ENCODE results near the gene KLHL10.
A peak's percentile ranks its signal among the peaks of the same experiment; 100 is the strongest.
"Not testable (repeated sequence)": the region's sequence is repeated elsewhere in the genome, so short reads cannot be mapped to it uniquely, and the experiment has no call there.

Gene KLHL10

DNA sequence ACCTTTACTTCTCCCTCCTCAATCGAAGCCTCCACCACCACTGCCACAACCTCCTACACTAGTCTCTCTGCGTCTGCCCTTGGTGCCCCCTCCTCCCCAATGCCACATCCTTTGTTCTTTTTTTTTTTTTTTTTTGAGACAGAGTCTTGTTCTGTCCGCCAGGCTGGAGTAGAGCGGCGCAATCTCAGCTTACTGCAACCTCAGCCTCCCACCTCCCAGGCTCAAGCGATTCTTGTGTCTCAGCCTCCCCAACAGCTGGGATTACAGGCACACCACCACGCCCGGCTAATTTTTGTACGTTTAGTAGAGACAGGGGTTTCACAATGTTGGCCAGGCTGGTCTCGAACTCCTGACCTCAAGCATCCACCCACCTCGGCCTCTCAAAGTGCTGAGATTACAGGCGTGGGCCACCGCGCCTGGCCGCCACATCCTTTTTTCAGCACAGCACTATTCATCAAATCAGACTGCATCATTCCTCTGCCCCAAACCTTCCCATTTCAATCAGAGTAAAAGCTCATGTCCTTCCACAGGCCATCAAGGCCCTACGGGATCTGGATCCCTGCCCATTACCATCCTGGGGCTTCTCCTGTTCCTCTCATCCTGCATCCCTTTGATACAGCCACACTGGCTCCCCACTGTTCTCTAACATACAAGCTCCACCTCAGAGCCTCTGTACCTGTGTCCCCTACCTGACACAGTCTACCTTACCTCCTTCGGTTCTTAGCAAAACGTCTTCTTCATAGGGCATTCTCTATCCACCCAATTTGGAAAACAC lies 25.6 kb downstream of the KLHL10 start:
- no peak for DNase-seq

DNA sequence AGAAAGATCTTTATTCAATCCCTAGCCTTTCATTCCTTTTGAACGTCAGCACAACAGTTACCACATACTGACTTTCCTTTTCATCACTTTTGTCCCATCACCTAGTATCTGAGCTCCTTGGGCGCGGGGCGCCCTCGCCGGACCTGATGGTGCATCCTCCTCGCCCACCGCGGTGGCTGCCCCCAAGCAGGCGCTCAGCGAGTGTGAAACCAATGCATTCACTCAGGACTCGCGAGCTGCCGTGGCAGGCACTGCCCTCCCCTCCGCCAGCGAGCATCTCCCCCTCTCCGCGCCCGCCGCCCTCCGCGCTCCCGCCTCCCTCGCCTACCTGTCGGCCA lies 26.8 kb downstream of the KLHL10 start:
- no peak for DNase-seq

DNA sequence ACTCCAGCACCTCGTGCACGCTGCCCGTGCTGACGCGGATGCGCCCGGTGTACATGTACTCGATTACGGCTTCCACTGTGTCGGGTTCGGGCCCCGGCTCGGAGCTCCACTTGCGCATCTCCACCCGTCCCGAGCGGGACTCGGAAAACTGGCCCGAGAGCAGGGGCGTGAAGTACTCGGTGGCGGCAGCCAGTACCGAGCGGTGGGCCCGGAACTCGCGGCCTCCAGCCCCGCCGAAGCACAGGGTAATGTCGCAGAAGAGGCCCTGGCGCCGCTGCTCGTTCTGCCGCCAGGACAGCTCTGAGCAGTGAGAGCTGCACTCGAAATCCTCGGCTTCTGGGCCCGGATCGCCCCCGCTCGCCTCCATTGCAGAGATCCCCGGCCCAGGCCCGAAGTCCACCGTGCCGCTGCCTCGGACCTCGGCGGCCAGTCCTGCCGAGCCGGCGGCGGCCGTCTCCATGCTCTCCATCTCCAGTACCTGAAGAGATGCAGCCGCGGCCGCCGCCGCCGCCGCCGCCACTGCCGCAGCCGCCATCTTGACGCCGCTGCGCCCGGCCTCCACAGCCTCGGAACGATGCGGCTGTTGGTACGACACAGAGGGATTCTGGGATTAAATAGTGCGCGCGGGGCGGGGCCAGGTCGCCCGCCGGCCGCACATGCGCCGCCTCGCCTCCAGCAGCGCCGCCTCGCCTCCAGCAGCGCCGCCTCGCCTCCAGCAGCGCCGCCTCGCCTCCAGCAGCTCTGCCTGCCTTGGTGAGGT lies 27.4 kb downstream of the KLHL10 start, which contains the start of gene KLHL11:
TSS of gene KLHL11 (minus strand) at position 588 of the 760 bp plus-strand sequence. CDS start at position 535, 53 bp downstream.
- DNase-seq = peak; percentile 44

DNA sequence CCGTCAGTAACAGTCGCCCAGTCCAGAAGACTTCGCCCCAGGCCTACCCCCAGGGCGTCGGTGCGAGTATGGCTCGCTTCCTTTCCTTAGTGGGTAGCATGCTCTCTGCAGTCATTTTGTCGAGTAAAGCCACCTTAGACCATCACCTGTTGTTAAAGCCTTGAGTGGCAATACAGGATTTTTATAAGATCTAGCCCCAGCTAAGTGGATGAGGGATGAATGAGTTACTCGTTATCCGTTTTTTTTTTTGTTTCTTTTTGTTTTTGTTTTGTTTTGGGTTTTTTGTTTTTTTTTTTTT lies 27.9 kb downstream of the KLHL10 start:
- no peak for DNase-seq

DNA sequence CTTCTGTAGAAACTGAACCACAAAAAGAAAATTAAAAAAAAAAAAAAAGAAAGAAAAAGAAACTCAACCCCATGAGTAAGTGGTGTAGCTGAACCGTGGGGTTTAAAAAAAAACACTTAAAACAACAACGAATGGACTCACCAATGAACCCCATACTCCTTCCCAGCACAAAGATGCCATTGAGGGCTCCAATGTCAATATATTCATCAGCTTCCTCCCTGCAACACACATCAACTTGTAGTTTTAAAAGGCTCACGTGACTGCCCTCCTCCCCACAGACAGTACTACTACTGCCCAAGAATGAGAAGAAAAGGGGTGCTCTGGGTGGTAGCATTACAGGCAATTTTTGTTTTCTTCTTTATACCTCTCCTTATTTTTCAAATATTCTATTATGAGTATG lies 30.9 kb downstream of the KLHL10 start:
- DNase-seq = no peak

DNA sequence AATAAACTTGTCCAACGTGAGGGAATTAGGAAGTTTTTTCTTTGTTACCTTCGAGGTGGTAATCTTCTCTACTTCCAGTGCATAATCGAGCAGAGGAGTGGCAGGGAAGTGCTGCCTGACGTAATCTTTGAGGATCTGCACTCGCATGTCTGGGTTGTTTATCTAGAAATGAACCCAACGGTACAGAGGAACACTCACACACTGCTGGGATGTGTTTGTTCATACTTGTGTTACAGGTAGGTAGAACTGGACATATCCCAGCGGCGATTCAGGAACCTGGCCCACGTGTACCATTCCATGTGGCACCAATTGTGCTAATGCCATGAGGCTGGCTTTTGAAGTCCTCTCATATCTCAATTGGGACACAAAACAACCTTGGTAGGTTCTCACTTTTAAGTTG lies 31.8 kb downstream of the KLHL10 start:
- DNase-seq = no peak

DNA sequence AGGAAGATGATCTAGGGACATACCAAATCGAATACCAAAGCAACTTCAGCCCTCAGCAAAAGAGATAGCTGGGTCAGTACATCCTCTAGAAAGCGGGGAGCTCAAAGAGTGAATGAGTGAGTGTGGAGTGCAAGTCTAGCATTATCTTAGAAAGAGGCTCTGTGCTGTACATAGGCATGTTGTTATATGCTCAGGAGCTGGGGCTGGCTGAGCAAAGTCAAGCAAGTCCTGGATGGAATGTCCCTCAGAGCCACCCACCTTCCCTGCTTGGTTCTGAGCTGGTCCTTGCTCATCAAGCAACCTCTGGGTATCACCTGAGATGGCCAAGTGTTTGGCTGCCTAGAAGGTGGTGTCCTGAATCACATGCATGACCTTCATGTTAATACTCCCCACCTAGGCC lies 32.5 kb downstream of the KLHL10 start:
- no peak for DNase-seq

DNA sequence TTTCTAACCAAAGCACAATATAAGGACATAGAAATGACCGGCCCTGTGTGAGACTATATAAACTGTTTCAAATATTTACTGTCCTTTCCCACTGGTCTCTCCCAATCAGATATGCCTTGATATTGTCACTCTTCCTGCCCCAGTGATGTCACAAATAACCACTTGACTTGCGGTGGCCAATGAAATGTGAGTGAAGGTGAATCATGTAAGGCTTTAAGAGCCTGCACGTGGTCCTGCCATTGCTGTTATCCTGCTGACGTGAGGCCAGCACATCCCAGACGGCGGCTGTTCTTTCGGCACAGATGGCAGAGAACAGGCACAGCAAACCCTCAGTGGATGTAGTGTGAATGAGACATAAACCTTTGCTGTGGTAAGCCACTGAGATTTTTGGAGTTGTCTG lies 33.0 kb downstream of the KLHL10 start:
- DNase-seq = no peak

DNA sequence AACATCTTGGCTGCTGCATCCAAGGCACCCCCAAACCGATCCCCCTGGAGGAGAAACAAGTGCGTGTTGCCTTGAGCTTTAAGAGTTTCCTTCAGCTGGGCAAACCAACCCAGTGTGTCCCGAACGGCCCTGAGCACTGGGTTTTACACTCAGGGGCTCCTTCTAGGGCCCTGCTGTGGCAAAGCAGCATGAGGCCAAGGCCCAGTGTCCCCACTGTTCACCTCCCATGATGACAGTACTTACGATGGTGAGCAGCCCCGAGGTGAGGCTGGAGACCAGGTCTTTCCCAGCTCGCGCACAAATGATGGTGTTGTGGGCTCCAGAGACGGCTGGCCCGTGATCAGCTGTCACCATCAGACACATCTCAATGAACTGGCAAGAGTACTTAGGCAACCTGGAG lies 34.2 kb downstream of the KLHL10 start:
- no peak for DNase-seq

DNA sequence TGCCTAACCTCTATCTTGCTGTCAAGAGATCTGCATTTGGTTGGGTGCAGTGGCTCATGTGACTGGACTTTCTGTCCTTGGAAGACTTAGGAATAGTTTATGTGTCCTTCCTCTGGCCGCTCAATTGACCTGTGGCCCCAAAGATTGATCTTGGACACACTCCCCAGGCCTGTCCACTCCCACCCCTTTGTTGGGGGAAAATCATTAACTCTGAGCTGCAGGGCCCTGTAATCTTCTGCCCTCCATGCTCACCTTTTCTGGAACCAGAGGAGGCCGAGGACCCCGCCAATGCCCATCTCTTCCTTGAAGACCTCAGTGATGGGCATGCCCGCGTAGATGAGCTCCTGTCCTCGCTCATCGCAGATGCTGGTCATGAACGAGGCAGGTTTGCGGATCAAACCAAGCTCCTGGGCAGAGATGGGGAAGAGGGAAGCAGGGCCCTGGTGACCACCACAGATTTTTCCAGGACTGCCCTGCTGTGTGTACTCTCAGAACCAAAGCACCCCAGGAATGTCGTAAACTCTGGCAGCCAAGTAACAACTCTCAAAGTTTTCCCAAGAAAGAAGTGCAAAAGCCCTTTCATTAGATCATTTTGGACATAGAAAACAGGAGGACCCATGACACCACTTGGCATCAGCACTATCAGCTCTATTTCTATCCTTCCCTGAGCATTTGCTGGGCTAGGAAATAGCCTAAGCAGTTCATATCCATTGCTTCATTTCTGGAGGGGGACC lies 36.1 kb downstream of the KLHL10 start:
- no peak for DNase-seq

DNA sequence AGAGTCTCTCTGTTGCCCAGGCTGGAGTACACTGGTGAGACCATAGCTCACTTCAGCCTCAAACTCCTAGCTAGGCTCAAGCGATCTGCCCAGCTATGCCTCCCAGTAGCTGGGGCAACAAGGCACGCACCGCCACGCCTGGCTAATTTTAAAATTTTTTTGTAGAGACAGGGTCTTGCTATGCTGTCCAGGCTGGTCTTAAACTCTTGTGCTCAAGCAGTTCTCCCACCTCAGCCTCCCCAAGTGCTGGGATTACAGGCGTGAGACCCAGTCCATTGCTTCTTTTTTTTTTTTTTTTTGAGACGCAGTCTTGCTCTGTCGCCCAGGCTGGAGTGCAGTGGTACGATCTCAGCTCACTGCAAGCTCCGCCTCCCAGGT lies 36.7 kb downstream of the KLHL10 start:
- not testable (repeated sequence) for DNase-seq

DNA sequence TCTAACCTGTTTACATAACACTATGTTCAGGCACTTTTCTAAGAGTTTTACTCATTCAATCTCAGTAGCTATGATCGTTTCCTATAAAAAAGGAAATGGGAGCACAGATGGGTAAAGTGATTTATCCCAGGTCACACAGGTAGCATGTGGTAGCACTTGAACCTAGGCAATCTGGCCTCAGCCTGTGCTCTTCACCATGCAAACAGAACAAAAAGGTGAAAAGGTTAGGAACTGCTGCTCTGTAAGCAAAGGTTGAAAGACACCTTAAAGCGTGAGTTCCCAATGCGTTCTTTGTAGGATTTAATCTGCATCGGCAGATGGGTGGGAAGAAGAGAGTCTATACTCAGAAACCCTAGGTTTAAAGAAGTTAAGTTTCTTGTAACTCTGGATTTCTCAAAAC lies 42.5 kb downstream of the KLHL10 start:
- DNase-seq = no peak

DNA sequence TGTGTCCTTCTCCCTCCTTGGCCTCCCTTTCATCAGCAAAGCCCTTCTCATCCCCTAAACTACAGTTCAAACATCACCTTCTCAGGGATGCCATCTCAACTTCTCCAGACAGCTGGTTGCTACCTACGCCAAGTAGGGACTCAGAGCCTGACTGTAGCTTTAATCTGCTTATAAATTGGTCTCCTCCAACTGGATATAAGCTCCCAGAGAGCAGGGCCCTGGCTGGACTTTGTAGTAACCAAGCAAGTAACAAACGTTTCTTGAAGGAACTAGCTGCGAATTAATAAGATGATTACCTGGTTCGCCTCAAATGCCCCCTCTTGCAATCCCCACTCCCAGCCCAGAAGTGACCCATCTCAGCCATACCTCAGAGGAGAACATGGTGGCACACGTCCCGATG lies 45.1 kb downstream of the KLHL10 start:
- no peak for DNase-seq

DNA sequence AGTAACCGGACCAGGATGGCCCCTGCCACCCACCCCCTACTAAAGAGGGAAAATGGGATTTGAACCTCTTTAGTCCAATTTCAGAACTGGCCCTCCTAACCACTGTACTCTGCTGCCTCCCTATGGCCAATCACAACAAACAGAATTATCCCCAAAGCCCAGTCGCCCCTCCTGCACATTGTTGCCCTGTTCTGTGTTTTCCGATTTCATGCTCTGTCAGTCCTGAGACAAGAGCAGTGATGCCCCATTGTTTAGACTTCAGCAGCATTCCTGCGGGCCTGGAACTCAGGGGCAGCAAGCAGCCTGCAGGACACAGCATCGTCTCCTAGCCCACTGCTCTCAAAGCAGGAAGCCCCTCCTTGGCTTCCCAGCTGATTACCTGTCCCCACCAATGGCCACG lies 48.1 kb downstream of the KLHL10 start:
- no peak for DNase-seq

DNA sequence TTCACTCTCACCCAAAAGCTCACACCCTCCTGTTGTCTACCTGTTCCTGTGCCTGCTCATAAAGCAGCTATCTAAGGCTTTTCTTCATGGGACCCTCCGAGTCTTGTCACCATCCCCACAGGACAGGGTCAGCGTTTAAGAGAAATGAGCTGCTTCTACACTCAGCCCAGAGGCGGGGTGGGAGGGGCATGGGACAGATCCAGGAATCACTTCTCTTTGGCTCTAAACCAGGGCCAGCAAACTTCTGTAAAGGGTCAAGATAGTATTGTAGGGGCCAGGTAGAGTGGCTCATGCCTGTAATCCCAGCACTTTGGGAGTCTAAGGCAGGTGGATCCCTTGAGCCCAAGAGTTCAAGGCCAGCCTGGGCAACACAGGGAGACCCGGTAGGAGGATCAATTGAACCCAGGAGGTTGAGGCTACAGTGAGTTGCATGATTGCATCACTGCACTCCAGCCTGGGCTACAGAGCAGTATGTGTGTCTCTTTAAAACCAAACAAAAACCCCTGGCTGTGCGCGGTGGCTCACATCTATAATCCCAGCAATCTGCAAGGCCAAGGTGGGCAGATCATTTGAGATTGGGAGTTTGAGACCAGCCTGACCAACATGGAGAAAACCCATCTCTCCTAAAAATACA lies 50.8 kb downstream of the KLHL10 start:
- no peak for DNase-seq

DNA sequence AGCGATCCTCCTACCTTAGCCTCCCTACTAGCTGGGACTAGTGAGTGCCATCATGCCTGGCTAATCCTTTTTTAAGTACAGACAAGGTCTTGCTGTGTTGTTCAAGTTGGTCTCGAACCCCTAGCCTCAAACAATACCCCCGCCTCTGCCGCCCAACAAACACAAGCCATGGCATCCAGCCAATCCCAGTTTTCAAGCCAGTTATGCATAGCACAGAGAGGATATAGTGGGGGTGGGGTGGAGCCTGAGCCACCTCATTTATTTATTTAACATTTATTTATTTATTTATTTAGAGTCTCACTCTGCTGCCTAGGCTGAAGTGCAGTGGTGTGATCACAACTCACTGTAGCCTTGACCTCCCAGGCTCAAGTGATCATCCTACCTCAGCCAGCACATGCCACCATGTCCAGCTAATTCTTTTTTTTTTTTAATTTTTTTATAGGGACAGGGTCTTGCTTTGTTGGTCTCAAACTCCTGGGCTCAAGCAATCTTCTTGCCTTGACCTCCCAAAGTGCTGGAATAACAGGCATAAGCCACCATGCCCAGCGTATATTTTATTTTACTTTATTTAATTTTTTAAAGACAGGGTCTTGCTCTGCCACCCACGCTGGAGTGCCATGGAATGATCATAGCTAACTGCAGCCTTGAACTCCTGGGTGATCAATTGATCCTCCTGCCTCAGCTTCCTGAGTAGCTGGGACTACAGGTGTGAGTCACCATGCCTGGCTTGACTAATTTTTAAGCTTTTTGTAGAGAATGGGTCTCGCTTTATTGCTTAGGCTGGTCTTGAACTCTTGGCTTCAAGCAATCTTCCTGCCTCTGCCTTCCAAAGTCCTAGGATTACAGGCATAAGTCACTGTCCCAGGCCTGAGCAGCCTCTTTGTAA lies 53.8 kb downstream of the KLHL10 start:
- no peak for DNase-seq

DNA sequence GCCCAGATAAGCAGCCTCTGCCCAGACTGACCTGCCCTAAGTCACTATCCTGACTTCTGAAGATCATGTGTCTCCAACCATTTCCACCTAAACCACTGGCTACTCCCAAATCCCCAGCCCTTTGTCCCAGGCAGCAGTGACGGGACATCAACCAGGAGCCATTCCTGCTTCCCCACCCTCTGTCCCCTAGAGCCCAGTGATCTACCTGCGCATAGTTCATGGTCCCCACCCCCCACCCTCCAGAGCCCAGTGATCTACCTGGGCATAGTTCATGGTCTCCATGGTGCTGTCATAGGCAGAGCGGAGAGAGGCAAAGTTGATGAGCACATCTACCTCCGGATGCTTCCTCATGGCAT lies 54.4 kb downstream of the KLHL10 start:
- no peak for DNase-seq

DNA sequence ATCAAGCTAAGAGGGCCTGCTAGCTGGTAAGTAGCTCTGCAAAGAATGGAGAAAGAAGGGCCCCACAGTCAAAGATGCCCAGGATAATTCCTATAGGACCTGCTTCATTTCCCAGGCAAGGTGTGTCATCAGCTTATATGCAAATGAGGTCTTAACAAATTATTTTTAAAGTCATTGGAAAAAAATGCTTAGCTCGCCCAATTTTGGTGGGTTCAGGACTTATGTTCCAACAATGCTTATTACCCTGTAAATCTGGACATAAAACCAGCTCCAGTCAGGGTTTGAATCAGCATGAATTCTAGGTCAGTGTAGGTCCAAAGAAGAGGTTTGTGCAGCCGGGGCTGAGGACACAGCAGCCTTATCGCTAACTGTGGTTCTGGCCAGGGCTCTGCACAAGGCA lies 55.8 kb downstream of the KLHL10 start:
- no peak for DNase-seq

DNA sequence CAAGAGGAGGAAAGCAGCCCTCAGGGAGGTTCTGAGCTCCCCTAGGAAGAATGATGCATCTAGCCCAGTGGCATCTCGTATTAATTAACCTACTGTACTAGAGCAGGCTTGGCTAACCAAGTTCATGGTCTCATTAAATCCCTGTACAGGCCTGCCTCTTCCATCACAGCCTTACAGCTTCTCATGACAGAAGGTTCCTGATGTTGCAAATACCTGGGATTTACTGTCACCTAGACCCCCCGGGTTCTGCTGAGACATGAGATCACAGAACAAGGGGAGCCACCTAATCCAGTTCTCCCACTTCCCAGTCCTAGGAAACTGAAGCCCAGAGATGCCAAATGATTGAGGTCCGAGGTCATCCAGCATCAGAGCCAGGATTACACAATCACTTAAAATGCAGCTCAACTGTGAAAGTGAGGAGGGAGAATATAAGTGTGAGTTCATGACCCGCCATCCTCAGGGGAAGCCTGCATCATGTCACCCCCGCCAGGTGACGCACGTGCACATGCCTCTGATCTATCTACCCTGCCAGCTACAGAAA lies 57.2 kb downstream of the KLHL10 start:
- no peak for DNase-seq

DNA sequence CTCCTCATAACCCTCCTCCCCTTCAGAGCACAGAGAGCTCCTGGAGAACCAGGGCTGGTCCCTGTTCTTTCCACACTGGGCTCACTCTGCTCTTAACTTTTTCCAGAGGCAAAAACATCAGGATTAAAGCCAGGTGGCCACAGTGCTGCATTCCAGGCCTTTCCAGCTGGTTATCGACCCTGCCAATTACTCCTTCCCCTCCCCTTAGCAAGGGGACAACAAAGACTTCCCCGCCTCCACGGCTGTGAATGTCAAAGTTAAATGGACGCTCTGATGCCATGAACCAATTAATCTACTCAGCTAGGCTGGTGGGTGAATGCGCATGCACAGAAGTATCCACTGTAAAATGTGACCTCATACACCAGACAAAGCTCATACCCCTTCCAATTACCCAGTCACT lies 58.0 kb downstream of the KLHL10 start:
- DNase-seq = no peak

DNA sequence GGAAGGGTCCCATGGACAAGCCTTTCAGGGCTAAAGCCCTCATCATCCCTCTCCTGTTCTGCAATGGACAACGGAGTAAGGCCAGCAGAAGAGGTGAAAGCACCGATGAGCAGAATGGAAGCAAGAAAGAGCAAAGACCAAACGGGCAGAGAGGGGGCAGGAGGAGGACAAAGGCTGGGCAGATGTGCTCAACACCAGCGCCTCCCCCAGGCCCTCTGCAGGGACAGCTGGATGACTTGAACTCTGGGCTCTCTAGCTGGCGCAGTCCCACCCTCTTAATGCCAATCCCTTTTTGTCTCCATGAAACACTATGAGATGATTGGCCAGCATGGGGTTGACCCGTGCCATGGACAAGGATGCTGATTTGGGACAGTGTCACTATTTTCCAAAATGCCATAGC lies 59.1 kb downstream of the KLHL10 start:
- no peak for DNase-seq

Data from SHP77 treated with DMSO at 0.1 percent for 48 hours (cell line).